A673 (cell line): Measurements from ENCODE around the gene RASD1. TPM values are rescaled to one million over a fixed set of nuclear protein-coding genes. Genes with fewer than 3 reads are reported as not detected.

Experiments
- BruUV-seq: library from RNA; stranded (reverse); fragments of 400-500 nt; replicated peaks from 2 replicates; lab custom pipeline; 2021; lab: Mats Ljungman, UMichigan
- CTCF ChIA-PET: fragments of 300-600 bp; sonication (Branson Sonifier 250); formaldehyde crosslinking; loops from one replicate; lab custom pipeline; 2022; ENCODE audit warnings: antibody characterized with exemption; lab: Charles Lee
- POLR2A ChIA-PET: fragments of 300-600 bp; sonication (Branson Sonifier 250); formaldehyde crosslinking; loops from one replicate; lab custom pipeline; 2022; ENCODE audit warnings: antibody characterized with exemption; ENCODE audit not compliant: low non-redundant PET; lab: Charles Lee
- DNase-seq: peaks from one replicate; pipeline ENCODE4 v3.0.0-alpha.2; 2015; ENCODE audit warnings: low spot score
- H3K27ac ChIP-seq: fragments of 200-600 bp; sonication (generic); 2 replicates; pipeline ENCODE4 v1.5.1; 2016; ENCODE audit warnings: mixed run types, low read depth, mild to moderate bottlenecking, mixed read lengths, antibody characterized with exemption, low read length; ENCODE audit not compliant: poor library complexity, severe bottlenecking
- H3K27me3 ChIP-seq: fragments of 200-600 bp; sonication (generic); replicated peaks from 2 replicates; pipeline ENCODE4 v1.6.1; 2017; ENCODE audit warnings: mixed run types, low read depth, mild to moderate bottlenecking, mixed read lengths, antibody characterized with exemption, low read length; ENCODE audit not compliant: insufficient read depth, poor library complexity
- H3K36me3 ChIP-seq: fragments of 200-600 bp; sonication (generic); 2 replicates; pipeline ENCODE4 v1.6.1; 2016; ENCODE audit warnings: mixed run types, mild to moderate bottlenecking, mixed read lengths, antibody characterized with exemption, low read length; ENCODE audit not compliant: insufficient read depth, poor library complexity, severe bottlenecking
- H3K4me1 ChIP-seq: fragments of 200-600 bp; sonication (generic); 2 replicates; pipeline ENCODE4 v1.6.1; 2017; ENCODE audit warnings: mixed run types, mild to moderate bottlenecking, mixed read lengths, antibody characterized with exemption, low read length; ENCODE audit not compliant: insufficient read depth, poor library complexity, severe bottlenecking
- H3K4me3 ChIP-seq: fragments of 200-600 bp; sonication (generic); 2 replicates; pipeline ENCODE4 v1.5.1; 2016; ENCODE audit warnings: low read depth, mixed run types, mild to moderate bottlenecking, mixed read lengths, low read length; ENCODE audit not compliant: poor library complexity, severe bottlenecking
- H3K9me3 ChIP-seq: fragments of 200-600 bp; sonication (generic); 2 replicates; pipeline ENCODE4 v1.6.1; 2016; ENCODE audit warnings: mixed run types, low read depth, mild to moderate bottlenecking, mixed read lengths, antibody characterized with exemption, low read length; ENCODE audit not compliant: poor library complexity, severe bottlenecking
- EZH2 ChIP-seq: fragments of 200-600 bp; sonication (generic); IDR thresholded peaks from 2 replicates; pipeline ENCODE4 v1.6.1; 2017; ENCODE audit warnings: borderline replicate concordance, low read depth, mild to moderate bottlenecking, mixed read lengths, antibody characterized with exemption, low read length; ENCODE audit not compliant: poor library complexity, severe bottlenecking
- intact Hi-C: fragments of 100-400 bp; cut with micrococcal nuclease; formaldehyde crosslinking; loops from one replicate; pipeline ENCODE4 v1.10.0; 2022; ENCODE audit not compliant: unreplicated experiment
- total RNA-seq: library from RNA; stranded (reverse); gene quantifications from 2 replicates; pipeline ENCODE4 v1.2.3, GENCODE V29; 2021
- TF ChIP-seq, protein P1 (sequence below): fragments of 300-800, 200-600 bp; sonication (generic); conservative IDR thresholded peaks from 2 replicates; pipeline ENCODE4 v1.5.1; 2017; ENCODE audit warnings: low read depth, mild to moderate bottlenecking, antibody characterized with exemption, low read length, moderate library complexity, mixed read lengths

The RASD1 gene
- total RNA-seq, 1 experiment from 2014 or later = 0.21 TPM

DNA sequence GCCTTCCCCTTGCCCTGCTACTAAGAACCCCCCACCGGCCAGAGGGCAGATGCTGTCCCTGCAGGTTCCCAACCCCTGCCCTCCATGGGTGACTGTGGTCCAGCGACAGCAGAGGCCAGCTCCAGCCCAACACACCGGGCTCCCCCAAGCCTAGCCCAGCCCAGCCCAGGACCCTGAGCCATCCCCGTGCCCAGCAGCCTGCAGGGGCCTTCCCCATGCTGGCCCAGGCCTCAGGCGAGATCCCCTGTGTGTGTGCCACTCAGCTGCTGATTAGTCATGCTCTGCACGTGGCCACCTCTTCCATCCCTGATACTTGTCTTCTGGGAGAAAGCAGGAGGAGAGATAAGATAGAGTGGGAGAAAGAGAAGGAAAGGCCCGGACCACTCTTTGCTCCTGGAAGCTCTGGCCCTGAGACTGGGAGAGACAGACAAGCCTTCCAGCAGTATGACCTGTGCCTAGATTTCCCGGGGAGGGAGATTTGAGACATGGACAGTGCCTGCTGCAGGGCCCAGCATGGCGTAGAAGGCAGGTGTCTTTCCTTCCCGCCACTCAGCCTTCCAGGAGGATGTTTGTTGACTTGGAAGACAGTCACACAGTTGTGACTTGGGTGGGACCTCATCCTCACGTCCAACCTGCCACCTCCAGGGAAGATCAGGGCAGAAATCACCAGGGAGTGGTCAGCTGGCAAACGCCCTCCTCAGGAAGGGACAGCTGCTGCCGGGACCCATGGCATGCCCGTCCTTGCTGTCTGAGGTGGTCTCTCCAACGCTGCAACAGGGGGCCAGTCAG, 41.3 kb upstream of the RASD1 start:
- no peak for TF ChIP-seq EZH2
- TF ChIP-seq, protein P1, sequence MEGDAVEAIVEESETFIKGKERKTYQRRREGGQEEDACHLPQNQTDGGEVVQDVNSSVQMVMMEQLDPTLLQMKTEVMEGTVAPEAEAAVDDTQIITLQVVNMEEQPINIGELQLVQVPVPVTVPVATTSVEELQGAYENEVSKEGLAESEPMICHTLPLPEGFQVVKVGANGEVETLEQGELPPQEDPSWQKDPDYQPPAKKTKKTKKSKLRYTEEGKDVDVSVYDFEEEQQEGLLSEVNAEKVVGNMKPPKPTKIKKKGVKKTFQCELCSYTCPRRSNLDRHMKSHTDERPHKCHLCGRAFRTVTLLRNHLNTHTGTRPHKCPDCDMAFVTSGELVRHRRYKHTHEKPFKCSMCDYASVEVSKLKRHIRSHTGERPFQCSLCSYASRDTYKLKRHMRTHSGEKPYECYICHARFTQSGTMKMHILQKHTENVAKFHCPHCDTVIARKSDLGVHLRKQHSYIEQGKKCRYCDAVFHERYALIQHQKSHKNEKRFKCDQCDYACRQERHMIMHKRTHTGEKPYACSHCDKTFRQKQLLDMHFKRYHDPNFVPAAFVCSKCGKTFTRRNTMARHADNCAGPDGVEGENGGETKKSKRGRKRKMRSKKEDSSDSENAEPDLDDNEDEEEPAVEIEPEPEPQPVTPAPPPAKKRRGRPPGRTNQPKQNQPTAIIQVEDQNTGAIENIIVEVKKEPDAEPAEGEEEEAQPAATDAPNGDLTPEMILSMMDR = no peak

DNA sequence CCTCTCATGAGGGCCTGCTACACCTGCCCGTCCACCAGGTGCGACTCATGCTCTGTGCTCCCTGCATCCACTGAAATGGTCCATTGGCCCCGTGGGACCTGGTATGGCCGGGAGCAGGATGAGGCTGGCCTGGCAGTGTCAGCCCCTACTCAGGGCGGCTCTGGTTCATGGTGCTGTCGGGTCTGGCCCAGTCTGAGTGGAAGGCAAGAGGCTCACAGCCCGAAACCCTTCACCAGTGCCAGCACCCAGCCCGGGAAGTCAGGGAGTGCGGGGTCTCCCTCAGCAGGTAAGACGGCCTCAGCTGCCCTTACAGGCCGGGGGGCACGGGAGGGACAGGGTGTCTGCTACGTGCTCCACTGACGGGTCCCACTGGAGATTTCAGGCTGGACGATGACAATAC, 40.5 kb upstream of the RASD1 start:
- H3K27ac ChIP-seq = peak overlapping the region; percentile 78
- no peaks in the 10 kb centered on the region for H3K9me3 ChIP-seq
- BruUV-seq = no TSS peak
- peaks cover 33% of the 10 kb centered on the region for H3K4me1 ChIP-seq
- no peak for TF ChIP-seq EZH2
- TF ChIP-seq, protein P1 = no peak
- no peaks in the 10 kb centered on the region for H3K27me3 ChIP-seq
- no peaks in the 10 kb centered on the region for H3K36me3 ChIP-seq
- no peak for DNase-seq
- intact Hi-C loops = no loop called here
- ChIA-PET CTCF (no interaction called here), POLR2A (no interaction called here)
- no peak overlapping the region for H3K4me3 ChIP-seq

More for the DNA sequence above, 41.3 kb upstream of the RASD1 start:
- Histone ChIP-seq H3K27ac (peak overlapping the region; percentile 29), H3K4me1 (peaks cover 33% of the 10 kb centered on the region), H3K4me3 (no peak overlapping the region), H3K27me3 (no peaks in the 10 kb centered on the region), H3K9me3 (no peaks in the 10 kb centered on the region), H3K36me3 (no peaks in the 10 kb centered on the region)
- CTCF ChIA-PET = interaction anchor here (0.7 kb wide), 1 partner anchor 41 kb away, joined by 3 read pairs; no protein-coding TSS in a partner anchor
- BruUV-seq = no TSS peak
- POLR2A ChIA-PET = no interaction called here
- peak; percentile 19 for DNase-seq
- intact Hi-C loops = no loop called here

DNA sequence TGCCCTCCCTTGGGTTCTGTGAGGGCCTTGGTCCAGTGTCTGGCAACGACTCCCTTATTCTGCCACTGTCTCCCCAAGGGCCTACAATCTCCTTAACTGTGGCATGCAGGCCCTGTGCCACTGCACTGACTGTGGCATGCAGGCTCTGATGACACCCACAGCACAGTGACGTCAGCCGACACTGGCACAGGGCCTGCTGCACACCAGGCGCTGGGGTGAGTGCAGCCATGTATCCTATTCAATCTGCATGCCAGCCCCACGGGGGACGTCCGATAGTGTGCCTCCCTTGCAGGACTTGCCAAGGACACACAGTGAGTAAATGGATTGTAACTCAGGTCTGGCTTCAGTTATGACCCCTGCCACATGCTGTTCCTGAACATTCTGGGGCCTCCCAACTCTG, 39.8 kb upstream of the RASD1 start:
- no TSS peak for BruUV-seq
- H3K9me3 ChIP-seq = no peaks in the 10 kb centered on the region
- peaks cover 33% of the 10 kb centered on the region for H3K4me1 ChIP-seq
- intact Hi-C loops = no loop called here
- H3K36me3 ChIP-seq = no peaks in the 10 kb centered on the region
- ChIA-PET CTCF (no interaction called here), POLR2A (no interaction called here)
- H3K27me3 ChIP-seq = no peaks in the 10 kb centered on the region
- DNase-seq = peak; percentile 87
- H3K4me3 ChIP-seq = no peak overlapping the region
- TF ChIP-seq EZH2 = no peak
- TF ChIP-seq, protein P1 = no peak
- H3K27ac ChIP-seq = peak overlapping the region; percentile 78
